Measurements from ENCODE around the gene BAX.
"Not testable (repeated sequence)": the region's sequence is repeated elsewhere in the genome, so short reads cannot be mapped to it uniquely, and the experiment has no call there.

The BAX gene

GRCh38 chr19:48921721-48922500 is 32.8 kb upstream of the BAX start:
- no peak for DNase-seq (ENCODE audit: low read depth)
- no peak for TF ChIP-seq CTCF (IDR thresholded peaks at IDR 0.05; ENCODE audit: low read depth, low read length, missing control alignments)
- H3K4me3 ChIP-seq (ENCODE audit: low read depth, low read length) = no peak overlapping the region
- in situ Hi-C loops (cut with HindIII; ENCODE audit: low sequenced_read_pairs) = no loop called here

- in situ Hi-C loops (cut with HindIII; ENCODE audit: low sequenced_read_pairs) = no loop called here
- DNase-seq (ENCODE audit: low read depth) = no peak
- TF ChIP-seq CTCF (IDR thresholded peaks at IDR 0.05; ENCODE audit: low read depth, low read length, missing control alignments) = no peak
- H3K4me3 ChIP-seq (ENCODE audit: low read depth, low read length) = no peak overlapping the region
These were observed 31.9 kb upstream of the BAX start for GRCh38 chr19:48922548-48923490.

- in situ Hi-C loops (cut with HindIII; ENCODE audit: low sequenced_read_pairs) = no loop called here
- H3K4me3 ChIP-seq (ENCODE audit: low read depth, low read length) = no peak overlapping the region
- DNase-seq (ENCODE audit: low read depth) = peak; percentile 19
- no peak for TF ChIP-seq CTCF (IDR thresholded peaks at IDR 0.05; ENCODE audit: low read depth, low read length, missing control alignments)
These were observed 29.3 kb upstream of the BAX start for GRCh38 chr19:48925240-48925843.

GRCh38 chr19:48925890-48926289 is 28.8 kb upstream of the BAX start:
- H3K4me3 ChIP-seq (ENCODE audit: low read depth, low read length); in situ Hi-C loops (cut with HindIII; ENCODE audit: low sequenced_read_pairs): not testable (repeated sequence)

DNA sequence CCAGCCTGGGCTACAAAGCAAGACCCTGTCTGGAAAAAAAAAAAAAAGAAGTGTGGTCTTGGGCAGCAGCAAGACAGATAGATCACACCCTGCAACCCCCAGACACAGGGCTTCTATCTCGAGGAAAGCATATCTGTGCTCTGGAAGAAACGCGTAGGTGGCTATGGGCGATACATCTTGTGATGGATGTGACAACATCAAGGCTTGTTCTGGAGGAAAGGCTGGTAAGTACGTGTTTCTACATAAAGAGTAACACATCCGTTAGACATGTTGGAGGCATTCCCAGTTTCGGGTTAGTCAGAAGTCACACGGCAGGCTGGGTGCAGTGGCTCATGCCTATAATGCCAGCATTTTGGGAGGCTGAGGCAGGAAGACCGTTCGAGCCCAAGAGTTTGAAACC is 27.8 kb upstream of the BAX start:
- in situ Hi-C loops (cut with HindIII; ENCODE audit: low sequenced_read_pairs) = no loop called here
- H3K4me3 ChIP-seq (ENCODE audit: low read depth, low read length) = no peak overlapping the region
- DNase-seq (ENCODE audit: low read depth) = peak; percentile 82
- no peak for TF ChIP-seq CTCF (IDR thresholded peaks at IDR 0.05; ENCODE audit: low read depth, low read length, missing control alignments)

More at GRCh38 chr19:48925890-48926289, 28.8 kb upstream of the BAX start:
- DNase-seq (ENCODE audit: low read depth) = not testable (repeated sequence)

DNA sequence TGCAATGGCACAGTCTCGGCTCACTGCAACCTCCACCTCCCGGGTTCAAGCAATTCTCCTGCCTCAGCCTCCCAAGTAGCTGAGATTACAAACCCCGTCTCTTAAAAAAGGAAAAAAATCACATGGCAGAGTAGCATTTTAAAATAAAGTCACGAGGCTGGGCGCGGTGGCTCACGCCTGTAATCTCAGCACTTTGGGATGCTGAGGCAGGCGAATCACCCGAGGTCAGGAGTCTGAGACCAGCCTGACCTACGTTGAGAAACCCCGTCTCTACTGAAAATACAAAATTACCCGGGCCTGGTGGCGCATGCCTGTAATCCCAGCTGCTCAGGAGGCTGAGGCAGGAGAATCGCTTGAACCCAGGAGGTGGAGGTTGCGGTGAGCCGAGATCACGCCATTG is 27.0 kb upstream of the BAX start:
- DNase-seq (ENCODE audit: low read depth); in situ Hi-C loops (cut with HindIII; ENCODE audit: low sequenced_read_pairs); H3K4me3 ChIP-seq (ENCODE audit: low read depth, low read length): not testable (repeated sequence)

DNA sequence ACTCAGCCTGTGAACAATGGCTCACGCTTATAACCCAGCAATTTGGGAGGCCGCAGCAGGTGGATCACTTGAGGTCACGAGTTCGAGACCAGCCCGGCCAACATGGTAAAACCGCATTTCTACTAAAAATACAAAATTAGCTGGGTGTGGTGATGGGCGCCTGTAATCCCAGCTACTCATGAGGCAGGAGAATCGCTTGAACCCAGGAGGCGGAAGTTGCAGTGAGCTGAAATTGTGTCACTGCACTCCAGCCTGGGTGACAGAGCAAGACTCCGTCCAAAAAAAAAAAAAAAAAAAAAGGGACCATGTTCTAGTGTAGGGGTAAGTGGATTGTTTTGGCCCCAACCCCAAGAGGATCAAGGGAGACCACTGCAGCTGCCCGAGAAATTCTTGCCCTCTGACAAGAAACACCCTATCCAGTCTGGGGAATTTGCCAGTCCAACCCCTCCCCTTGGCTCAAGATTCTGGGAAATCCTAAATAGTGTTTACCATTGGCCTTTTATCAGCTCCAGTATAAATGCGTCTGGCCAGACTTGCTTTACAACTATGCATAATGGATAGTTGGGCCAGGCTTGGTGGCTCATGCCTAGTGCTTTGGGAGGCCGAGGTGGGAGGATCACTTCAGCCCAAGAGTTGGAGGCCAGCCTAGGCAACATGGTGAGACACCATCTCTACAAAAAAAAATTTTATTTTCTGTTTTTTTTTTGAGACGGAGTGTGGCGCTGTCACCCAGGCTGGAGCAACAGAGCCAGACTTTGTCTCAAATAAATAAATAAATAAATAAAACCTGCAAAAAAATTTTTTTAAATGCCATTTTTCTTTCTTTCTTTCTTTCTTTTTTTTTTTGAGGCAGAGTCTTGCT is 26.3 kb upstream of the BAX start:
- in situ Hi-C loops (cut with HindIII; ENCODE audit: low sequenced_read_pairs) = no loop called here
- H3K4me3 ChIP-seq (ENCODE audit: low read depth, low read length) = no peak overlapping the region
- no peak for TF ChIP-seq CTCF (IDR thresholded peaks at IDR 0.05; ENCODE audit: low read depth, low read length, missing control alignments)
- no peak for DNase-seq (ENCODE audit: low read depth)
